Measurements from ENCODE around the gene PHC2. TPM values are rescaled to one million over a fixed set of nuclear protein-coding genes. Genes with fewer than 3 reads are reported as not detected.

Gene PHC2
- total RNA-seq, 1 experiment from 2014 or later: 176 TPM

GRCh38 chr1:33331444-33332356 is 99.2 kb downstream of the PHC2 start:
- ChIA-PET CTCF (no interaction called here), RAD21 (ENCODE audit: low non-redundant PET in 1 of 2, low total read pairs in 2 of 2, uncharacterized antibody in 2 of 2, unreplicated experiment in 2 of 2) (no interaction called here), POLR2A (no interaction called here)
- Histone ChIP-seq H4K20me1 (ENCODE audit: insufficient read depth) (peaks cover 3% of the 10 kb centered on the region; the same call in 1 of the 2 replicates), H3K4me1 (ENCODE audit: control insufficient read depth in 1 of 2, insufficient read depth in 2 of 2, low read length in 2 of 2) (no peaks in the 10 kb centered on the region), H3K27ac (ENCODE audit: low read depth, low read length) (no peak overlapping the region), H3K4me2 (ENCODE audit: low read length) (no peak overlapping the region), H3K79me2 (ENCODE audit: insufficient read depth, low read length) (peaks cover 58% of the 10 kb centered on the region), H3K36me3 (ENCODE audit: control insufficient read depth in 1 of 2, insufficient read depth in 2 of 2, low read length in 2 of 2) (peaks cover 81 to 82% of the 10 kb centered on the region in 2 experiments), H3K9me3 (ENCODE audit: control insufficient read depth in 1 of 2, insufficient read depth in 1 of 2, low read depth in 1 of 2, low read length in 2 of 2) (no peaks in the 10 kb centered on the region), H3K9me2 (ENCODE audit: insufficient read depth) (no peaks in the 10 kb centered on the region), H3K4me3 (replicated peaks in 1 of 2; ENCODE audit: low read depth in 1 of 2, low read length in 2 of 2) (no peak overlapping the region), H3K9ac (ENCODE audit: low read length) (no peak overlapping the region), H2AFZ (ENCODE audit: low read depth, low read length, poor library complexity, severe bottlenecking) (no peak overlapping the region), H3K27me3 (ENCODE audit: insufficient read depth, low read length) (no peaks in the 10 kb centered on the region)
- ATAC-seq (no peak), DNase-seq (ENCODE audit: low read depth, low spot score) (no peak)
- TF ChIP-seq EGR1 (IDR thresholded peaks at IDR 0.05; ENCODE audit: low read depth): no peak
- TF ChIP-seq POLR2A (IDR thresholded peaks at IDR 0.05; ENCODE audit: borderline replicate concordance, extremely low read depth, insufficient read depth, insufficient read length): no peak
- TF ChIP-seq SRF (IDR thresholded peaks at IDR 0.05; ENCODE audit: low read depth): no peak
- no peak for TF ChIP-seq YY1 (IDR thresholded peaks at IDR 0.05; ENCODE audit: extremely low read depth, insufficient replicate concordance, low read depth, low read length)
- intact Hi-C loops (cut with micrococcal nuclease): no loop called here
- BruUV-seq (replicated peaks): no TSS peak

DNA sequence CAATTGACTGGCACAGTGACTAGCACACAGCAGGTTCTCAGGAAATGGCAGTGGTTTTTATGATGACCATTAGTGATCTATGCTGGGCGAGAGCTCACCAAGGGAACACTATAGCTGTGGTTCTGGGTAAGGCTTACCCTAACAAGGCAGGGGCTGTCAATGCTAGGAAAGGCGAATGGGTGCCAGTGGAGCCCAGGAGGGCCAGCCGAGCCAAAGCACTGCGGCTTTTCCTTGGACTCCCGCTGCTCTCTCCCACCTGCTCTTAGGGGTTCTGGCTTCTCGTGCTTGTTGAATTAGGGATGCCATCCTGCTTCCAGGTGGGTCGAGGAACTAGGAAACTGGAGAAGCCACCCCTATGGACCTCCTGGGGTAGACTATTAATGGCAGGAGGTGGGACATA is 100.0 kb downstream of the PHC2 start:
- ChIA-PET RAD21 (ENCODE audit: low non-redundant PET in 1 of 2, low total read pairs in 2 of 2, uncharacterized antibody in 2 of 2, unreplicated experiment in 2 of 2) (no interaction called here), POLR2A (no interaction called here), CTCF (no interaction called here)
- no peak for DNase-seq (ENCODE audit: low read depth, low spot score)
- Histone ChIP-seq H3K4me2 (ENCODE audit: low read length) (no peak overlapping the region), H3K9me3 (ENCODE audit: control insufficient read depth in 1 of 2, insufficient read depth in 1 of 2, low read depth in 1 of 2, low read length in 2 of 2) (no peaks in the 10 kb centered on the region), H3K9ac (ENCODE audit: low read length) (no peak overlapping the region), H3K4me1 (ENCODE audit: control insufficient read depth in 1 of 2, insufficient read depth in 2 of 2, low read length in 2 of 2) (no peaks in the 10 kb centered on the region), H3K27me3 (ENCODE audit: insufficient read depth, low read length) (no peaks in the 10 kb centered on the region), H2AFZ (ENCODE audit: low read depth, low read length, poor library complexity, severe bottlenecking) (no peak overlapping the region), H3K36me3 (ENCODE audit: control insufficient read depth in 1 of 2, insufficient read depth in 2 of 2, low read length in 2 of 2) (peaks cover 86 to 89% of the 10 kb centered on the region in 2 experiments), H3K27ac (ENCODE audit: low read depth, low read length) (no peak overlapping the region), H3K79me2 (ENCODE audit: insufficient read depth, low read length) (peaks cover 50% of the 10 kb centered on the region), H3K4me3 (replicated peaks in 1 of 2; ENCODE audit: low read depth in 1 of 2, low read length in 2 of 2) (no peak overlapping the region), H4K20me1 (ENCODE audit: insufficient read depth) (peaks cover 3% of the 10 kb centered on the region; the same call in 1 of the 2 replicates), H3K9me2 (ENCODE audit: insufficient read depth) (no peaks in the 10 kb centered on the region)
- no TSS peak for BruUV-seq (replicated peaks)
- intact Hi-C loops (cut with micrococcal nuclease): no loop called here
- TF ChIP-seq EZH2 (IDR thresholded peaks at IDR 0.05) (no peak), ZFX (IDR thresholded peaks at IDR 0.05) (no peak), ELF1 (IDR thresholded peaks at IDR 0.05; ENCODE audit: borderline replicate concordance, low read depth) (no peak)
- ATAC-seq: no peak

All from HCT116 (cell line).